Measurements from ENCODE around the gene SERPINB4. TPM values are rescaled to one million over a fixed set of nuclear protein-coding genes. Genes with fewer than 3 reads are reported as not detected.

The SERPINB4 gene
- polyA plus RNA-seq, 6 donors from 2014 or later: not detected

Other genes starting within 250 kb of the SERPINB4 start
- gene VPS4B, start 221.8 kb downstream of the SERPINB4 start, polyA plus RNA-seq (ENCODE audit: low read depth in 6 of 6): 10 to 100 TPM; 36.6 to 89.8 (median 71.6) TPM
- gene SERPINB5, start 167.3 kb downstream of the SERPINB4 start, polyA plus RNA-seq (ENCODE audit: low read depth in 6 of 6): not detected
- not detected for gene SERPINB12, start 101.9 kb downstream of the SERPINB4 start, polyA plus RNA-seq (ENCODE audit: low read depth in 6 of 6)
- not detected for gene SERPINB13, start 56.9 kb downstream of the SERPINB4 start, polyA plus RNA-seq (ENCODE audit: low read depth in 6 of 6)
- not detected for gene SERPINB3, start 17.6 kb upstream of the SERPINB4 start, polyA plus RNA-seq (ENCODE audit: low read depth in 6 of 6)
- gene SERPINB11, start 58.7 kb upstream of the SERPINB4 start, polyA plus RNA-seq (ENCODE audit: low read depth in 6 of 6): not detected
- gene SERPINB7, start 131.2 kb upstream of the SERPINB4 start, polyA plus RNA-seq (ENCODE audit: low read depth in 6 of 6): not detected
- gene SERPINB2, start 243.4 kb upstream of the SERPINB4 start, polyA plus RNA-seq (ENCODE audit: low read depth in 6 of 6): under 1 TPM in 2 of 6 donors, not detected in 4; 0.15 to 0.39 TPM

Data from naive B cell (primary cell).